ENCODE data around the gene ZNF804B. TPM values are rescaled to one million over a fixed set of nuclear protein-coding genes. Genes with fewer than 3 reads are reported as not detected.
"Not testable (repeated sequence)": the region's sequence is repeated elsewhere in the genome, so short reads cannot be mapped to it uniquely, and the experiment has no call there.

ZNF804B gene
- total RNA-seq, 1 experiment from 2014 or later, result not detected

DNA sequence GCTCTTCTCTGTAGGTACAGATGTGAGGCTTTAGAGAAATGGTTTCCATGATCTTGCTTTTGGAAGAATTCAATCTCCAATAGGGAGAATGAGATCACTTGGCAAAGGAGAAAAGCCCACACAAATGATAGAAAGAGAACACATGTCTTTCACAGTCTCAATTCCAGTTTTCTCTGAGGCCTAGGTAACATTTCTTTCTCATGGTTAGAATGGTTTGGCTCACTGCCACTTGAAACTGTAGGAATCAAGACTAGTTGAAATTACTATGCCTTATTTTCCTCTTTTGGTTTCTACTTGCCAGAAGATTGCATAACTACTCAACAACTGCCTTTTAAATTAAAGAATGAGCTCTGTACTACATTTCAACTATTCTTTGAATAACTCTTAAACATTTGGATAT is 312.6 kb downstream of the ZNF804B start:
- DNase-seq (ENCODE audit: extremely low read depth, low read depth), result no peak

DNA sequence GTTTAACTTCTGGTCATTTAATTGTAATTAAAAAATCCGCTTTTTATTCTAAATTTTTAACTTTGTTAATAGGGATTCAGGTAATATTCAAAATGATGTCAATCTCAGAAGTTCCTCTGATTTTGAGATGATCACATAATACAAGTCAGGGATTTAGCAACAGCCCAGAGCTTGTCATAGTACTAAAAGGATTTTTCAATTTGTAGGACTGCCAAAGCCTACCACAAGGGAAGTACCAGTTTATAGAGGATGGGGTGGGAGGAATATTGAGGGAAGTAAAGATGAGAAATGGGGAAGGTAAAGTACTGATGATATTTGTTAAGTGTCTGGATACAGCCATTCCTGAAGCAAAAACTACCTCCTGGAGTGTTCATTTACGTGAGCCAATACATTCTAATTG is 314.3 kb downstream of the ZNF804B start:
- DNase-seq (ENCODE audit: extremely low read depth, low read depth), result no peak

GRCh38 chr7:89077992-89078391 is 318.5 kb downstream of the ZNF804B start:
- DNase-seq (ENCODE audit: extremely low read depth, low read depth), result no peak

- DNase-seq (ENCODE audit: extremely low read depth, low read depth), result no peak
These were observed 326.1 kb downstream of the ZNF804B start for GRCh38 chr7:89085580-89085979.

DNA sequence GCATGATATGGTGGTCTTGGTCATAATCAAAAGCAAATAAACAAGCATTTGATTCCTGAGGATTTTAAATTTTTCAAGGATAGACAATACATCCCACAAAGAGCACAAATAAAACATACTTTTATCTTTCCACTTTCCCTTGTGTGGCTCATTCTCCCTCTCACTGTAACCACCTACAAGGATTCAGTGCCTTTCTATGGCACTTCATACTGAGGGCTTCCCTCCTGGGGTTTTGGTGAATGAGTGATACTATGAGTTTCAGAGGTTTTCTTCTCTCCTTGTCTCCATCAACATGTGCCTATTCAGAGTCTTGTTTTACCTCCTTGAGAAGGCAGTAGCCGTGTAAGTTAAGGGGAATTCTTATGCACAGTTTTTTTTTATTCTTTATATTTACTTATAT is 332.1 kb downstream of the ZNF804B start:
- DNase-seq (ENCODE audit: extremely low read depth, low read depth), result no peak

- DNase-seq (ENCODE audit: extremely low read depth, low read depth), result no peak
These were observed 334.8 kb downstream of the ZNF804B start for GRCh38 chr7:89094269-89094668.

DNA sequence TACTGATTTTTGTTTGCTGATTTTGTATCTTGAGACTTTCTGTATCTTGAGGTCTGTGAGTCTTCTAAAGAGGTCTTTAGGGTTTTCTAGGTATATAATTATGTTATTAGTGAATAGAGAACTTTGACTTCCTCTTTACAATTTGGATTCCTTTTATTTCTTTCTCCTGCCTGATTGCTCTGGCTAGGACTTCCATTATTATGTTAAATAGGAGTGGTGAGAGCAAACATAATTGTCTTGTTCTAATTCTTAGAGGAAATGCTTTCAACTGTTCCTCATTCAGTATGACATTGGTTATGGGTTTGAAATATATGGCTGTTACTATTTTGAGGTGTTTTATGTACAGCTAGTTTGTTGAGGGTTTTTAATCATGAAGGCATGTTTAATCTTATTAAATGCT is 344.1 kb downstream of the ZNF804B start:
- DNase-seq (ENCODE audit: extremely low read depth, low read depth), result no peak

DNA sequence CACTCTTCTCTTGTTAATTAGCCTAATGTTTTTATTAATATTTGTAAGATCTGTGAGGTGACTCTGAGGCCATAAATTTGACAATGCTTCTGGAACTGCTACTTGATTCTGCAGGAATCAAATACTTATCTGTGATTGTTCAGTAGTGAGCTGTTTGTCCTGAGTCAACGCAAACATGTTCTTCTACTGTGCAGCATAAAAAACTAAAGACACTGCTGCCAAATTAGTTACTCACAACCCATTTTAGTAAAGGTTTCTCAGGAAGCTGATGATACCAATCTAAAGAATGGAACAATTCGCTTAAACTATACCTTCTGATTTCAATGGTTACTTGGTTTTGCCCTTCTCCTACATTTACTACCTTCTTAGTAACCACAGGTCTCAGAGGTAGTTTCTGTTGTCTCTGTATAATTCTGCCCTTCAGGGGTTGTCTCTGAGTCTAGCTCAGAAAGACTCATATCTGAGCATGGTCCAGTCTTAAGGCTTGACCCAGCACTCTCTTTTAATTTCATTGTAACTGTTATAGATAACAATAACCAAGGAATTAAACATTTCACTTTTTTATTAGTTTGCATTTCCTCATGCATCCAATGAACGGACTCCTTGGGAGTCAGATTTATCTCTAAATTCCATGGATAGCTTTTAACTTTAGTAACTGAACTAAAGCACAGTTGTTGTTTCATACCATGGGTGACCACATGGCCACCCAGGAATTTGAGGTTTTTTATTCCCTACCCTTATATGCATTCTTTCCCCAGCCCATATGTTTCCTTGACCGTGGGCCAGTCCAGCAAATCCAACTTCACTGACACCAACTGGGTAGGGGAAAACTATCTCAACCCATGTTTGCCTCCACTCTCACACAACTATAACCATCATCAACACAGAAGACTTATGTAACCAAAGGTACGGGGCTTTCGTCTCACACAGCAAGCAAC is 345.5 kb downstream of the ZNF804B start:
- no peak for DNase-seq (ENCODE audit: extremely low read depth, low read depth)

DNA sequence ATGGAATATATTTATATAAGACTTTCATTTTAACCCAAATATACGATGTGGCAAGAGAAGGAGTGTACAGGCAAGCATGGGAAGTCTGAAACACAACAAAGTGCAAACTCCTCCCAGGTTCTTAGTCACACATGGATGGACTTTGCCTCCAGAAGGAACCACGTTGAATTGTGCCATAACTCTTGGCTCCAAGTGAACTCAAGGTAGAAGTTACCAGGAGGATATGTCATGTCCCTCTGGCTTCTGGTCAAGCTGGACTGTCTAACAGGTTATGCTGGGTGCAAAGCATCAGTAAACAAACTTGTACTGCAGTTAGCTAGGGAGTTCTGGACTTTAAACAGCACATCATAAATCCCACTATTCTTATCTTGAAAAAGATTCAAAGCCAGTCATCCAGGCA is 364.4 kb downstream of the ZNF804B start:
- no peak for DNase-seq (ENCODE audit: extremely low read depth, low read depth)

DNA sequence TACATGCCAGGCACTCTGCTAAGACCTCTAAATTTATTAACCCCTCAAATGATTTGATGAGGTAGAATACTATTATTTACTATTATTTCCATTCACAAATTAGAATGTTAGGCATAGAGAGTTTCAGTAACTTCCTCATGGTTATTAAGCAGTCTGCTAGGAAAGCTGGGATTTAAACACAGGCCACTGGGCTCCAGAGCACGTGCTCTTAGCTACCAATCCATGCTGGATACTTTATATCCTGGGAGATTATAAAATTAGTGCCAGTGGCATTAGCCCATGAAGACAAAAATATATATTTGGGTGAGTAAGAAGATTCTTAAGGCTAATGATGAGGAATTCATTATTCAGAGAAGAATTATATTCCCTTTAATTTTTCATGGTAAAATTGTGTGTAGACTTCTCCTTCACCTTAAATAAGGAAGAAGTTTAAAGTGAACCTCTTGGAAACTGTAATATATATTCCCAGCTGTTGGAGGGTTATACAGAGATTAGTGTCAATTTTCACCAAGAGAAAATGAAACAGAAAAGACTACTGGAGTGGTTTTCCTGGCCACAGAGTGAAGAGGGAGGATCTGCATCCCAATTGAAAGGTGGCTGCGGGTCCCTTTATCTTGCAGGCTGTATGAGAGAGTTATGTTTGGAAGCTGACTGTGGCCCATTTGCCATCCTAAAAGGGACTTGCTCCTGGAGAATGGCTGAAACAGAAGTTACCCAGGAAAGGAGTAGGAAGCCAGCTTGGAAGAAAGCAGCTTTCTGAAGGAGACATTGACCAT is 370.3 kb downstream of the ZNF804B start:
- no peak for DNase-seq (ENCODE audit: extremely low read depth, low read depth)

DNA sequence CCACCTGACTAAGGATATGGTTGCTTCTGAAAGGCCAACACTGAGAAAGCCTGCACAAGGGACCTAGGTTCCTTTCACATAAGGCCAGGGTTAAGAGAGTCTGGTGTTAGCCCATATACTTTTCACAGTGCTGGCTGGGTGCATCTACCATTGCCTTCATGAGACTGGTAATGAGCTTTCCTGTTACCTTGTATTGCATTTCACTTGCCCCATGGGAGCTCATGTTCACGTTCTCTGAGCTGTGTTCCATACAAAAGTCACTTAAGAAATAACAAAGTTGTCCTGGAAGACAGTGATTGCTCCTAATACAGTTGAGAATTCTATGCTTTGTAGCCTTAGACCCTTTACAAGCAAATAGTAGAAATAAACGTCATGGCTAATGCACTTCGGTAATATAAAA is 373.9 kb downstream of the ZNF804B start:
- DNase-seq (ENCODE audit: extremely low read depth, low read depth), result no peak

DNA sequence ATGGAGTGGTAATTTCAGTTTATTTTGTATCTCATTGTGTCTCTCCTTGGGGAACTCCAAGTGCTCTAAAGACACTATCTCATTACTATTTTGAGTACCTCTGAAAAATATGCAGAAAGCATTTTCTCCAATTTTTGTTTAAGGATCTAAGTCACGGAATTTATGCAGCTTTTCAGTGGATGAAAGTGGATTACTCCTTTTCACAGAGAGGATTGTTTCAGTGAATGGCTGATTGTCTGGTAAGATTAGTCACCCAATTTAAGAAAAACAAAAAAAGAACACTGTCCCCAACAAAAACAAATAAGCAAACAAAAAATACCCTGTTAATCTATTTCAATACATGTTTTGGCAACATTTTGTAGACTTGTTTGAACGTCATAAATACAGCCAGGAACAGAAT is 374.3 kb downstream of the ZNF804B start:
- DNase-seq (ENCODE audit: extremely low read depth, low read depth), result no peak

- DNase-seq (ENCODE audit: extremely low read depth, low read depth), result no peak
These were observed 386.3 kb downstream of the ZNF804B start for GRCh38 chr7:89145801-89146200.

DNA sequence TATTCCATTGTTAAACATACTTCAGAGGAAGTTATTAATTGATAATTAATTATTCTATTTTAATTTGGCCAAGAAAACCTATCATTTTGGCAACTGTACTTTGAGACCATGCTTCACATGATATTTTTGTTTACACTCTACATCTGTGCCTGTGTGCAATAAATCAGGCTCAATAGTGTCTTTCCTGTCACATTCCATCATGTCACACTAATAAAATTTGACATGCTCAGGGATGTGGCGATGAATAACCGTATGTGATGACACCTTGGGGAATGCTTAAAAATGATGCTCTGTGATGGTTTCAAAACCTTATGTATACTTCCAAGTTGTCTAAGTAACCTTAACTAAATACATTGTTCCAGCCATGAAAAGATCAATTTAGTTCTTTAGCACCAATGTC is 400.6 kb downstream of the ZNF804B start:
- no peak for DNase-seq (ENCODE audit: extremely low read depth, low read depth)

DNA sequence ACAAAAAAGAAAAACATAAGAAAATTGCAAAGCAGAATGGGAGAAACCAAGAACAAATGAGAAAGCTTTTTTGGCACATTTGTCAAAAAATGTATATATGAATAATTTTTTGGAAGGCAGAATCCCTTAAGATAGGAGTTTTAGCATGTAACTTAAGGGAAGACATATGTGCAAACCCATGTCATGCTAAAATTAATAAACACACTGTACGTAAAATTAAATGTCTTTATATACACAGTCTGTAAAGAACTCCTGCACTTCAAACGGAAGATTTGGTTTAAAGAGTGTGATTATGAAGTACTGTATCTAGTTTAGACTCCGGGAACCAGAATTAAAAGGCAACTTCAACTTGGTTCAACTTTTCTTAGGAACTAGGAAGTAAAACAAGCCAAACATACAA is 405.9 kb downstream of the ZNF804B start:
- no peak for DNase-seq (ENCODE audit: extremely low read depth, low read depth)

- no peak for DNase-seq (ENCODE audit: extremely low read depth, low read depth)
These were observed 411.1 kb downstream of the ZNF804B start for GRCh38 chr7:89170628-89171027.

DNA sequence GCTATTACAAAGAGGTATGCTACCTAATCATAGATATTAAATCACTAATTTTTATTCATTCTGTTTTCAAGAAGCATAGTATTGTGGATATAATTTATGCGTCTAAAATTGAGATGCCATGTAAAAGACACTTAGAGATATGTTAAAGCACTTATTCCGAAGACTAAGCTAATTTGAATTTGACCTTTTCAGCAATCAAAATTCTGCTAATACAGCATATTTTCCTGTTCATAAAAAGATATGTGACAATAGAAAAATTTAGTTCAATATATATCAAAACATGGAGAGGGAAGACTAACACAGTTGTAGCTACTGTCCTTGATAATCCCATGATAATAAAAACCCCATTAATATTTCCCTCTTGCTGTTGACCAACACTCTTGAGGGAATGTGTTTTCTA is 422.6 kb downstream of the ZNF804B start:
- no peak for DNase-seq (ENCODE audit: extremely low read depth, low read depth)

GRCh38 chr7:89183712-89184111 is 424.2 kb downstream of the ZNF804B start:
- no peak for DNase-seq (ENCODE audit: extremely low read depth, low read depth)

DNA sequence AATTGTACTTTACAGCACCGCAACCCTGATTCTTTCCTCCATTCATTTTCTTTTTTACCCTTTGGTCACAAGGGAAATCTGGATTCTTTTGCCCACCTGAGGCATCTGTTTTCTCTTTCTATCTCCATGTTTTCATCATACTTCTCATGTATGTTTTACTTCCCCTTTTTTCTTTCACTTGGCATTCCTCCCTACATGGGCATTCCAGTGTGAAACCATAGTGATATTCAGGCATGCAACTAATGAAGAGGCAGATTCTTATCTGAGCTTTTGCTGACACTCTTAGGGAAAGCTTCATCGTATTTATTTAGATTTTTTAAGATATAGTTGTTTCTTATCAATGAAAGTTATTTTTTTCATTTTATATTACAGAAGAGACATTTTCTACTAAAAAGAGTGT is 441.3 kb downstream of the ZNF804B start:
- no peak for DNase-seq (ENCODE audit: extremely low read depth, low read depth)

- no peak for DNase-seq (ENCODE audit: extremely low read depth, low read depth)
These were observed 464.4 kb downstream of the ZNF804B start for GRCh38 chr7:89223900-89224395.

GRCh38 chr7:89228688-89229171 is 469.2 kb downstream of the ZNF804B start:
- DNase-seq (ENCODE audit: extremely low read depth, low read depth), result not testable (repeated sequence)

GRCh38 chr7:89238156-89238555 is 478.7 kb downstream of the ZNF804B start:
- DNase-seq (ENCODE audit: extremely low read depth, low read depth), result no peak

All from NCI-H460 (cell line).